SK-N-SH (cell line): ENCODE data around the gene CD300C.

Experiments used
- EZH2phosphoT487 ChIP-seq: fragments of 200-600 bp; sonication (generic); IDR thresholded peaks from 2 replicates; pipeline ENCODE4 v1.6.1; 2017; ENCODE audit warnings: low read depth, mixed run types, mild to moderate bottlenecking, antibody characterized with exemption, moderate library complexity, borderline replicate concordance
- GABPA ChIP-seq: IDR thresholded peaks from 2 replicates; pipeline ENCODE4 v1.4.0; 2012; ENCODE audit warnings: low read depth, mild to moderate bottlenecking
- GATA2 ChIP-seq: sonication (generic); formaldehyde crosslinking; IDR thresholded peaks from 2 replicates; pipeline ENCODE4 v1.5.0; 2020; ENCODE audit warnings: mild to moderate bottlenecking, missing genetic modification reagents
- JUND ChIP-seq: IDR thresholded peaks from 2 replicates; pipeline ENCODE4 v1.4.0; 2012
- POLR2AphosphoS5 ChIP-seq: IDR thresholded peaks from 2 replicates; pipeline ENCODE4 v1.6.1; 2012; ENCODE audit warnings: low read depth, low read length
- RAD21 ChIP-seq: IDR thresholded peaks from 2 replicates; pipeline ENCODE4 v1.6.1; 2012; ENCODE audit warnings: mild to moderate bottlenecking, low read length
- RFX5 ChIP-seq: IDR thresholded peaks from 2 replicates; pipeline ENCODE4 v1.6.1; 2012; ENCODE audit warnings: mild to moderate bottlenecking, improper control_type of control experiment, low read length
- TAF1 ChIP-seq: IDR thresholded peaks from 2 replicates; pipeline ENCODE4 v1.6.1; 2012; ENCODE audit warnings: low read depth, mild to moderate bottlenecking, low read length, moderate library complexity, borderline replicate concordance
- TF ChIP-seq, protein P1 (sequence below): fragments of 200-600 bp; sonication (generic); IDR thresholded peaks from 2 replicates; pipeline ENCODE4 v1.6.1; 2017; ENCODE audit warnings: antibody characterized with exemption, mild to moderate bottlenecking, moderate library complexity
- TF ChIP-seq, protein P2 (sequence below): IDR thresholded peaks from 2 replicates; pipeline ENCODE4 v1.6.1; 2012; ENCODE audit warnings: mild to moderate bottlenecking, low read depth, low read length, moderate library complexity
- TF ChIP-seq, protein P3 (sequence below): IDR thresholded peaks from 2 replicates; pipeline ENCODE4 v1.4.0; 2012; ENCODE audit warnings: low read depth, borderline replicate concordance
- TF ChIP-seq, protein P4 (sequence below): fragments of 150-350 bp; IDR thresholded peaks from 2 replicates; pipeline ENCODE4 v1.6.1; 2016; ENCODE audit warnings: mild to moderate bottlenecking, low read depth, low read length

DNA sequence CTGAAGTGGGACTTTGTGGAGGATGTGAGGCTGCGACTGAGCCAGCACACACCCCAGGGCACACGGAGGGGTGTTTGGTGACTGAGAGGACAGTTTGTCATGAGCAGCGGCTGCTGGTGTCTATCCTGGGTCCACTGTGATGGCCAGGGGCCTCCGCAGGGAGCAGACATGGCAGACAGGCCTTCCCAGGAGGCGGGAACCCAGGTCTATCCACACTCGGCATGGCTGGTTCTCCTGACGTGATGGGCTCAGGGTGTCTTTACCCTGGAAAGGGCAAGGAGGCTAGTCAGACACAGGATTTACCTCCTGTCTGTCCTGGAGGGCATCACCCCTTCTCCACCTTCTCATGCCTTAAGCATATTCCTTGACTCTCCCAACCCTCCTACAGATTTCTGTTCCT is 671 bp upstream of the CD300C start:
- TF ChIP-seq GATA2, result no peak
- TF ChIP-seq, protein P1, sequence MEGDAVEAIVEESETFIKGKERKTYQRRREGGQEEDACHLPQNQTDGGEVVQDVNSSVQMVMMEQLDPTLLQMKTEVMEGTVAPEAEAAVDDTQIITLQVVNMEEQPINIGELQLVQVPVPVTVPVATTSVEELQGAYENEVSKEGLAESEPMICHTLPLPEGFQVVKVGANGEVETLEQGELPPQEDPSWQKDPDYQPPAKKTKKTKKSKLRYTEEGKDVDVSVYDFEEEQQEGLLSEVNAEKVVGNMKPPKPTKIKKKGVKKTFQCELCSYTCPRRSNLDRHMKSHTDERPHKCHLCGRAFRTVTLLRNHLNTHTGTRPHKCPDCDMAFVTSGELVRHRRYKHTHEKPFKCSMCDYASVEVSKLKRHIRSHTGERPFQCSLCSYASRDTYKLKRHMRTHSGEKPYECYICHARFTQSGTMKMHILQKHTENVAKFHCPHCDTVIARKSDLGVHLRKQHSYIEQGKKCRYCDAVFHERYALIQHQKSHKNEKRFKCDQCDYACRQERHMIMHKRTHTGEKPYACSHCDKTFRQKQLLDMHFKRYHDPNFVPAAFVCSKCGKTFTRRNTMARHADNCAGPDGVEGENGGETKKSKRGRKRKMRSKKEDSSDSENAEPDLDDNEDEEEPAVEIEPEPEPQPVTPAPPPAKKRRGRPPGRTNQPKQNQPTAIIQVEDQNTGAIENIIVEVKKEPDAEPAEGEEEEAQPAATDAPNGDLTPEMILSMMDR, result no peak
- TF ChIP-seq GABPA, result no peak
- TF ChIP-seq EZH2phosphoT487, result no peak
- TF ChIP-seq, protein P2, sequence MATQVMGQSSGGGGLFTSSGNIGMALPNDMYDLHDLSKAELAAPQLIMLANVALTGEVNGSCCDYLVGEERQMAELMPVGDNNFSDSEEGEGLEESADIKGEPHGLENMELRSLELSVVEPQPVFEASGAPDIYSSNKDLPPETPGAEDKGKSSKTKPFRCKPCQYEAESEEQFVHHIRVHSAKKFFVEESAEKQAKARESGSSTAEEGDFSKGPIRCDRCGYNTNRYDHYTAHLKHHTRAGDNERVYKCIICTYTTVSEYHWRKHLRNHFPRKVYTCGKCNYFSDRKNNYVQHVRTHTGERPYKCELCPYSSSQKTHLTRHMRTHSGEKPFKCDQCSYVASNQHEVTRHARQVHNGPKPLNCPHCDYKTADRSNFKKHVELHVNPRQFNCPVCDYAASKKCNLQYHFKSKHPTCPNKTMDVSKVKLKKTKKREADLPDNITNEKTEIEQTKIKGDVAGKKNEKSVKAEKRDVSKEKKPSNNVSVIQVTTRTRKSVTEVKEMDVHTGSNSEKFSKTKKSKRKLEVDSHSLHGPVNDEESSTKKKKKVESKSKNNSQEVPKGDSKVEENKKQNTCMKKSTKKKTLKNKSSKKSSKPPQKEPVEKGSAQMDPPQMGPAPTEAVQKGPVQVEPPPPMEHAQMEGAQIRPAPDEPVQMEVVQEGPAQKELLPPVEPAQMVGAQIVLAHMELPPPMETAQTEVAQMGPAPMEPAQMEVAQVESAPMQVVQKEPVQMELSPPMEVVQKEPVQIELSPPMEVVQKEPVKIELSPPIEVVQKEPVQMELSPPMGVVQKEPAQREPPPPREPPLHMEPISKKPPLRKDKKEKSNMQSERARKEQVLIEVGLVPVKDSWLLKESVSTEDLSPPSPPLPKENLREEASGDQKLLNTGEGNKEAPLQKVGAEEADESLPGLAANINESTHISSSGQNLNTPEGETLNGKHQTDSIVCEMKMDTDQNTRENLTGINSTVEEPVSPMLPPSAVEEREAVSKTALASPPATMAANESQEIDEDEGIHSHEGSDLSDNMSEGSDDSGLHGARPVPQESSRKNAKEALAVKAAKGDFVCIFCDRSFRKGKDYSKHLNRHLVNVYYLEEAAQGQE, result no peak
- no peak for TF ChIP-seq POLR2AphosphoS5
- TF ChIP-seq RAD21, result no peak
- no peak for TF ChIP-seq RFX5
- TF ChIP-seq, protein P3, sequence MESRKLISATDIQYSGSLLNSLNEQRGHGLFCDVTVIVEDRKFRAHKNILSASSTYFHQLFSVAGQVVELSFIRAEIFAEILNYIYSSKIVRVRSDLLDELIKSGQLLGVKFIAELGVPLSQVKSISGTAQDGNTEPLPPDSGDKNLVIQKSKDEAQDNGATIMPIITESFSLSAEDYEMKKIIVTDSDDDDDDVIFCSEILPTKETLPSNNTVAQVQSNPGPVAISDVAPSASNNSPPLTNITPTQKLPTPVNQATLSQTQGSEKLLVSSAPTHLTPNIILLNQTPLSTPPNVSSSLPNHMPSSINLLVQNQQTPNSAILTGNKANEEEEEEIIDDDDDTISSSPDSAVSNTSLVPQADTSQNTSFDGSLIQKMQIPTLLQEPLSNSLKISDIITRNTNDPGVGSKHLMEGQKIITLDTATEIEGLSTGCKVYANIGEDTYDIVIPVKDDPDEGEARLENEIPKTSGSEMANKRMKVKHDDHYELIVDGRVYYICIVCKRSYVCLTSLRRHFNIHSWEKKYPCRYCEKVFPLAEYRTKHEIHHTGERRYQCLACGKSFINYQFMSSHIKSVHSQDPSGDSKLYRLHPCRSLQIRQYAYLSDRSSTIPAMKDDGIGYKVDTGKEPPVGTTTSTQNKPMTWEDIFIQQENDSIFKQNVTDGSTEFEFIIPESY, result no peak
- no peak for TF ChIP-seq TAF1
- TF ChIP-seq, protein P4, sequence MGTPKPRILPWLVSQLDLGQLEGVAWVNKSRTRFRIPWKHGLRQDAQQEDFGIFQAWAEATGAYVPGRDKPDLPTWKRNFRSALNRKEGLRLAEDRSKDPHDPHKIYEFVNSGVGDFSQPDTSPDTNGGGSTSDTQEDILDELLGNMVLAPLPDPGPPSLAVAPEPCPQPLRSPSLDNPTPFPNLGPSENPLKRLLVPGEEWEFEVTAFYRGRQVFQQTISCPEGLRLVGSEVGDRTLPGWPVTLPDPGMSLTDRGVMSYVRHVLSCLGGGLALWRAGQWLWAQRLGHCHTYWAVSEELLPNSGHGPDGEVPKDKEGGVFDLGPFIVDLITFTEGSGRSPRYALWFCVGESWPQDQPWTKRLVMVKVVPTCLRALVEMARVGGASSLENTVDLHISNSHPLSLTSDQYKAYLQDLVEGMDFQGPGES, result no peak
- TF ChIP-seq JUND, result no peak
